ENCODE measurements around the gene TGIF1.
A peak's percentile ranks its signal among the peaks of the same experiment; 100 is the strongest.
"Not testable (repeated sequence)": the region's sequence is repeated elsewhere in the genome, so short reads cannot be mapped to it uniquely, and the experiment has no call there.

Gene TGIF1

GRCh38 chr18:3457261-3457724 is 7.3 kb downstream of the TGIF1 start:
- DNase-seq, result no peak

DNA sequence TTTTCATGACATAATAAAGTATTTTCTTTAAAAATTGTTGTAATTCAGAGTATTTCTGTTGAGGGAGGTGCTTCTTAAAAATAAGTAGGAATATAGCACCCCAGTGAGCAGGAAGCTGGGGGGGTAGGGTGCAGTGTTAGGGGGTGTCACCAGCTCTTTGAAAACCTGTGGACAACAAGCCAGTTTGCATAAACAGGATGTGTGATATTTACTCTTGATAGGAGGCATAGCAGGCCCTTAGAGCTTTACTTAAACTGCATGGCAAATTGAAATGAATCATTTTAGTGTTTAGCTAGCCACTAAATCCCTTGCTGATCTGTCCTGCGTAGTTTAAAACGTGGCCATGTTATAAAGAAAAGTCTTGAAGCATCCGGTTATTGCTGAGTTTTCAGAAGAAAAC is 8.4 kb downstream of the TGIF1 start:
- no peak for DNase-seq

GRCh38 chr18:3458952-3459853 is 9.2 kb downstream of the TGIF1 start:
- DNase-seq, result peak; percentile 65

DNA sequence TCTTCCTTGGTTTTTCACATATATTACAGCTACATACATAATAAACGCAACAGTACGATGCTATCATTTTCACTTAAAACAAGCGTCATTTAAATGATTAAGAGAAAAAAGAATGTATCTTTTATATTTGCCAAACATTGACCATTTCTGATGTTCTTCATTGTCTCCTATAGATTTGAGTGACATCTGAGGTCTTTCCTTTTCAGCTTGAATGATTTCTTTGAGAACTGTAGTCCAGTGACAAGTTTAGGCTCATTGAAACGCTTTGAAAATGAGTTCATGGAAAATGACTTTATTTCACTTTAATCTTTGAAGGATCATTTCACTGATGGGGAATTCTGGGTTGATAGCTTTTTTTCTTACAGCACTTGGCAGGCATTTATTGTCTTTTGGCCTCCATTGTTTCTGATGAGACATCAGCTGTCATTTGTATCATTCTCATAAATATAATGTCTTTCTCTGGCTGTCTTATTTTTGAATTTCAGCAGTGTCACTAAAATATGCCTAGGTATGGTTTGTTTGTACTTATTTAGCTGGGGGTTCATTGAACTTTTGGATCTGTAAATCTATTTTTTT is 10.9 kb downstream of the TGIF1 start:
- no peak for DNase-seq

DNA sequence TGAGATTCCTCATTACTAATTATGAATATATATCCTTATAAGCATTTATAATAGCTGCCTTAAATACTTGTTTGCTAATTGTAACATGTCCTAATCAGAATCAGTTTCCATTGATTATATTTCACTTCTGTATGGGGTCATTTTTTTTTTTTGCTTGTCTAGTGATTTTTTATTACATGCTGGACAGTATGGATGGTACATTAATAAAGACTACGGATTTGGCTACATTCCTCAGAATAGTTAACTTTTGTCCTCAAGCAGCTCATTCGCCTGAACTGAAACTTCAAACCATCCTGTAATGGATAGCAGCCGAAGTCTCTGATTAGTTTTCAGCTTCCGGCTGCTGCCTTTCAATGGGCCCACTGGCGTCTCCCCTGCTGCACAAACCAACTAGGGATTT is 11.7 kb downstream of the TGIF1 start:
- no peak for DNase-seq

- no peak for DNase-seq
These were observed 13.1 kb downstream of the TGIF1 start for GRCh38 chr18:3463051-3463450.

DNA sequence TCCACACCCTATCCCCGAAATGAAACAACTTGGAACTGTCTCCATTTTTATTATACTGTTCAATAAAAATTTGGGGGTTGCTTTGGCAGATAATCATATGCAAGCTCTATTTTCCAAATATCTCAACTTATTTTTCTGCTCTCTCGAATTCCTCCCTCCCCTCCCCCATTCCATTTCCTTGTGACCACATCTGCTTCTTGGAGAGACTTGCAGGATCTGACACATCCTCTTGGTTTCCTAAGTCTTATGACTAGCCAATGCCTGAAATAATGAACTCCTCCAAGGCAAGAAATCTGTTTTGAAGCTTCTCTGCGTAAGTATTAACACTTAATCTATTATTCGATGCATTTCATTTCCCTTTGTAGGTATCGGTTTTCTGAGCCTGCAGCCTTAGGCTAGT is 16.1 kb downstream of the TGIF1 start:
- no peak for DNase-seq

- DNase-seq, result no peak
These were observed 16.9 kb downstream of the TGIF1 start for GRCh38 chr18:3466872-3467271.

- DNase-seq, result no peak
These were observed 18.2 kb downstream of the TGIF1 start for GRCh38 chr18:3468066-3468705.

DNA sequence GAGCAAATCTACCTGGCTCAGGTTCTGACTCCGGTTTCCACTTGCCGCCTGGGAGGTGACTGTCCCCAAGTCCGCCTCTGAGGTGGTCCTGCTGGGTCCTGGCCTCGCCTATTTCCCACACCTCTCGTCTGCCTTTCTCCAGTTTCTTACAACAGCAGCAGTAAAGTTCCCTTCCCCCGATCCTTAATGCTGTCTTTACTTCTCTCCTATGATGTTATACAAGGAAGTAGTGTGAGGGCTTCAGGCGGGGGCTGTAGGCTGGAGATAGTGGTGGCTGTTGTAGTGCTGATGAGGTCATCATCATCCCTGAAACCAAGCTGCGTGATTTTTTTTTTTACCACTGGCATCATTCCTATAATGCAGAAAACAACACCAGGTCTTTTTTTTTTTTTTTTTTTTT is 18.9 kb downstream of the TGIF1 start:
- no peak for DNase-seq

DNA sequence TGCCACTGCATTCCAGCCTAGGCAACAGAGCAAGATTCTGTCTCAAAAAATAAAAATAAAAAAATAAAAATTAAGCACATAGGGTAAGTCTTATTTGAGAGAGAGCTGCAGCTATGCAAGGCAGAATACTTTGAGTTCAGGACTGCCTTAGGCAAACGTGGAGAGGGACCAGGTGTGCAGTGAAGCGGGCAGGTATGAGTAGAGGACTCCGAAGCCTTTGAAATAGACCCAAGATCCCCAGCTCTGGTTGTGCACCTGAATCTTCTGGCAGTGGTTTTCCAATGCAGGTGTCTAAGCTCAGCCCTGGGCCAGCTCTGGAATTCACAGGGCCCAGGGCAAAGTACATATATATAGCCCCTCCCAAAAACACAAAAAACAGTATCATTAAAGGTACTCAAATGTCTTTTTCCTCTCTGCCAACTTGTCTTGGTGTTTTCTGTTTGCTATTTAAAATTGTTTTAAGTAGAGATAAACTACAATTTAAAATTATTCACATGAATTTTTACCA is 21.2 kb downstream of the TGIF1 start:
- DNase-seq, result no peak

GRCh38 chr18:3472121-3472520 is 22.1 kb downstream of the TGIF1 start:
- DNase-seq, result not testable (repeated sequence)

DNA sequence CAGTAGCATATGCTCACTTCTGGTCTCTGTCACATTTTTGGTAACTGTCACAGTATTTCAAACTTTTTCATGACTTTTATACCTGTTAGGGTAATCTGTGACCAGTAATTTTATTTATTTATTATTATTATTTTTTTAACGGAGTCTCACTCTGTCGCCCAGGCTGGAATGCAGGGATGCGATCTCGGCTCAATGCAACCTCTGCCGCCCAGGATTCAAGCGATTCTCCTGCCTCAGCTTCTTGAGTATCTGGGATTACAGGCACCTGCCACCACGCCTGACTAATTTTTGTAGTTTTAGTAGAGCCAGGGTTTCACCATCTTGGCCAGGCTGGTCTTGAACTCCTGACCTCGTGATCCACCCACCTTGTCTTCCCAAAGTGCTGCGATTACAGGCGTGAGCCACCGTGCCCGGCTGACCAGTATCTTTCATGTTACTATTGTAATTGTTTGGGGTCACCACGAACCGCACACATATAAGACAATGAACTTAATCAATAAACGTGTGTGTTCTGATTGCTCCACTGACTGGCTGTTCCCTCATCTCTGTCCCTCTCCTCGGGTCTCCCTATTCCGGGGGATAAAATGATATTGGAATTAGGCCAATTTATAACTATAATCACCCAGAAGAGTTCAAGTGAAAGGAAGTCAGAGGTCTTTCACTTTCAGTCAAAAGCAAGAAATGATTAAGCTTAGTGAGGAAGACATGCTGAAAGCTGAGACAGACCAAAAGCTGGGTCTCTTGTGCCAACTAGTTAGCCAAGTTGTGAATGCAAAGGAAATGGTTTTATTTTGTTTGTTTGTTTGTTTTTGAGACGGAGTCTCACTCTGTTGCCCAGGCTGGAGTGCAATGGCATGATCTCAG is 22.9 kb downstream of the TGIF1 start:
- DNase-seq, result no peak

DNA sequence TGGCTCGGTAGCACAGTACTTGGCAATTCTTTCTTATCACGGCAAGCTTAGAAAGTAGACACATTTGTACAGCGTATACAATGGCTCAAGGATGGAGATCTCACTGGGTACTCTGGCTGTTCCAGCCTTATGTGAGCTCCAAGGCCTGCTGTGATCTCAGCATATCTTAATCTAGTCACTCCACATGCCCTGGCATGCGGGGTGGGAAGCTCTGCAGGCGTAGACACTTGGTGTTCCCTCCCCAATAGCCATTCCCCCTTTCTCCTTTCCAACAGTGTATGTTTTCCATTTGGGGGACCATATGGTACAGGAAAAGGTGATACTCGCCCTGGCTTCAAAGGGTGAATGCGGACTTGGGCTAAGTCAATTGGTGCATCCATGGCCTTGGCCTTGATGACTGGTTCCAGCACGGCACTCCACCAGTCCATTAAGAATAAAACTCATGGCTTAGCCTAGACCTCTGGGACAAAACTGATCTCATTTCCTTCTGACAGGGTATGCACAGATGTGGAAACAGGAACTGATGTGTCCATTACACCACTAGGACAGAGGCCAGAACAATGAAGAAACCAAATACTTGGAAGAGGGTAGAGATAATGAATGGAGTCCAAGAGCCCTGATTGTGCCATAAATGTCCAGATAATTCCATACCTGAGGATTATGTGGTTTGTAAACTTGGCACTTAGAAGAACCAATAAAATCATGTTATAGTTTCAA is 28.4 kb downstream of the TGIF1 start:
- DNase-seq, result no peak

DNA sequence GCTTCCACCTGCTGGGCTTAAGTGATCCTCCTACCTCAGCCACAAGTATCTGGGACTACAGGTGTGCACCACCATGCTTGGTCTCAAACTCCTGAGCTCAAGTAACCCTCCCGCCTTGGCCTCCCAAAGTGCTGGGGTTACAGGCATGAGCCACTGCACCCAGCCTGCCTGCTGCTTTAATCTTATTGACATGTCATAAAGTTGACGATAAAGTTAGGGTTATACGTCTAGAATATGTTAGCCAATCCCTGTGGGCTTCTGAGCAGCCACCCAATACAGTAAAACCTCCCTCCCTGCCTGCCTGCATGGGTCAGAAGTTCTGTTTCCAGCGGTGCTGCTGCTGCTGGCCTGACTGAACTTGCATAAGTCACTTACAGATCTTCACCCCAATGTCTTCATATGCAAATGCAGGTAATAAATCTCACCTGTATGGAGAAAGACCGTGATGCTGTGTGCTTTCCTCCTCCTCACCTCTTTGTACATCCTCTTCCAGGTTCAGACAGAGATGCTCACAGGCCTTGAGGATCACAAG is 30.1 kb downstream of the TGIF1 start:
- DNase-seq, result no peak

DNA sequence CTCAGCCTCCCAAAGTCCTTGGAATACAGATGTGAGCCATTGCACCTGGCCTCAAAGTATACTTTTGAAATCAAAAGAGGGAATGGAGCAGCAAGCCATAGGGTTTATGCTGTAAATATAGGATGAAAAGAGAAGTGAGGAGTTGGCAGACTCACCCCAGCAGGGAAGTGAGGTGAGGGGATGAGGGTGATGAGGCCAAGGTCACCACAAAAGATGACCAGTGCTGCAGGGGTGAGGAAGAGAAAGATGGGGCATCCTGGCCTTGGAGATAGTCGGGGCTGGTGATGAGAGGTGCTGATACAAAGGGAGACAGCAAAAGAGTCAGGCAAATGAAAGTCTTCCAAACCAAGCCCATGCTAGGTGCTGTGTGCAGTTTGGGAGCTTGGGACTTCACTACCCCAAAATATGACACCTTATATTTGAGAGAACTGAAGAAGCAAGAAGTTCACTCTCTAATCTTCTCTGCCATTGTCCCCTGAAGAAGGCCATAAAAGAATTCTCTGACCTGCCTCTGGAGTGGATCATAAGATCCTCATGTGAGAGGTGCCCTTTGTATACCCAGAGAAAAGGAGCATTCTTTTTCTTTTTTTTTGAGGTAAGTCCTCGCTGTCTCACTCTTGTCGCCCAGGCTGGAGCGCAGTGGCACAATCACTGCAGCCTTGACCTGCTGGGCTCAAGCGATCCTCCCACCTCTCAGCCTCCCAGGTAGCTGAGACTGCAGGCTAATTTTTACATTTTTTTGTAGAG is 31.0 kb downstream of the TGIF1 start:
- DNase-seq, result no peak

DNA sequence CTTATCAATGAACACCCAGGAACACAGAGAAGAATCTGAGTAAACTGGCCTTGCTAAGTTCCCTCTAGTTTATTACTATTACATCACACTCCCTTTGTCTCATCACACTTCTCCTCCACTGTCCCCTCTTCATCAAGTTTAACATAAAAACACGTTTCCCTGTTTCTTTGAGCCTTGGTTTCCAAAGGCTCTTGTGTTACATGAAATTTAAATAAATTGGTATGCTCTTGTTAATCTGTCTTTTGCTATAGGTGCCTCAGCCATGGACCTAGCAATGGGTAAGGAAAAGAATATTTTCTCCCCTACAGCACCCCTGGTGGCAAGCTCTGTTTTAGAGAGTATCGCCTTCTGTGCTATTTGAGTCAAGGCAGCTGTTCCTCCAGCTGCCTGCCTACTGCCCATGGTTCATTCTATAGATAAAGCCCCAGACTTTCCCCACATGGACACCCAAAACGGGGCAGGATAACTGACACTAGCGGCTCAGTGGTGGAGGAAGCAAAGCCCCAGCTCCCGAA is 31.8 kb downstream of the TGIF1 start:
- DNase-seq, result no peak

DNA sequence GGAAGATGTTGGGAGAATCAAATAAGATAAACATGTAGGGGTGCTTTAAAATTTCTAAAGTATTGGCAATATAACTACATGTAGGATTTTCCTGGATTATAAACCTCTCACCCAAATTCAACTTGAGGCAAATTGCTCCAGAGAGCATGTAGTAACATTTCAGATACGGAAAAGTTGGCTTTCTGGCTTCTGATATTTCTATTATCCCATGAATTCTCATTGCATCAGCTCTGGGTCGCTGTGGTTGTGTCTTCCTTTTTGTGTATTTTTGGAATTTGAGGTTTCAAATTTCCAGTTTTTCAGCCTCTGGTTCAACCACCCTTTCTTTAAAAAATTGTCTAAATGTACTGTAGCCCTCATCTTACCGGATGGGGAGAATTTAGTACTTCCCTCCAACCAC is 32.3 kb downstream of the TGIF1 start:
- DNase-seq, result no peak

DNA sequence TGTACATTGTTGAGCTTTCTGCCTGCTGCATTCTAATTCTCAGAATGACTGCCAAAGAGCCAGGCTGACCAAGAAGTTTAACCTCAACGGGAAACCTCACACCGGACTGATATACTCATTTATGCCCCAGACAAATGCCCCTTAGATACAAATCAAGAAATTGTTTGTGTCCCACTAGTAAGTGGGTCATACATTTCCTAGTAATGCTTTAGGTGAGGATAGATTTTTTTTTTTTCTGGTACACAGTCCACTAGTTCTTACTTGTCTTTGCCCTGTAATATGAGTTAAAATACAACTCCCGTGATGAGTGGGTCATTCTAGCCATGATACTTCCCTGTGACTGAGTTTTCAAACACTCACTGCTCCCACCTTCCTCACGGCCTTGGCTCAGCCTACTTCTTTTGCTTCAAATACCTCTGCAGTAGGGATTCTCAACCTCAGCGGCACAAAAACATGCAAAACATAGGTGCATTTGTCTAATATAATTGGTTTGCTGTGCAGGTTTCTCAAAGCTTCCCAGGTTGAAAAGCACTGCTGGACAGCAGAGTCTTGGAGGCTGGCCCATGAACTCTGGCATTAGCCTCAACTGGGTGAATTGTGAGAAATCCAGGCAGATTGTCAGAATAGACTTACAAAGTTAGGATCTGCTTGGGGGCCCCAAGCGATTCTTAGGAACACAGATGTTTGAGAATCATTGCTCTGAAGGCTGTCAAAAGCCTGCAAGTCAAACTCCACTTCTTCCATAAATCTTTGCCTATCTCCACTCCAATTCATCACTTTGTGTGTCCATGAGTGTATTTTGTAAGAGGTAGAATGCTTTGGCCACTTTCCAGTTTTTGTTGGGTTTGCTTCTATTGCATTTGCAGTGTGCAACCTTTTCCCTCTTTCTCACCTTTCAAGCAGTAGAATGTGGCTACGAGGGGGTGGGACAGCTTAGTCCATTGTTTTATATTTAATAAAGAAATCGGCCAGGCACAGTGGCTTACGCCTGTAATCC is 35.5 kb downstream of the TGIF1 start:
- DNase-seq, result no peak

All from midbrain (tissue), 1 donor.